SK-N-MC (cell line): Measurements from ENCODE around the gene TCF3.
"Not testable (repeated sequence)": the region's sequence is repeated elsewhere in the genome, so short reads cannot be mapped to it uniquely, and the experiment has no call there.

Experiments used
- FOXP2 ChIP-seq: optimal IDR thresholded peaks from 2 replicates; pipeline ENCODE3; 2011; ENCODE audit warnings: mild to moderate bottlenecking, moderate library complexity; ENCODE audit not compliant: insufficient read depth; ENCODE audit errors: extremely low read length, control extremely low read depth
- POLR2AphosphoS5 ChIP-seq: IDR thresholded peaks from 2 replicates; pipeline ENCODE4 v1.6.1; 2012; ENCODE audit warnings: mild to moderate bottlenecking, low read depth, low read length, borderline replicate concordance

GRCh38 chr19:1670747-1671146 lies 18.3 kb upstream of the TCF3 start:
- not testable (repeated sequence) for TF ChIP-seq POLR2AphosphoS5, FOXP2
